Left kidney (tissue), 8 donors: ENCODE data around the gene CRYBG1. TPM values are rescaled to one million over a fixed set of nuclear protein-coding genes. Genes with fewer than 3 reads are reported as not detected.

Source experiments
- DNase-seq: peaks from one replicate; pipeline ENCODE4 v3.0.0-alpha.2; 2013
- long read RNA-seq, 8 donors: transcript quantifications; one replicate each; lab custom pipeline, GENCODE V29; 2026
- polyA plus RNA-seq: library from polyadenylated mRNA; unstranded; fragments of 120-200 nt; gene quantifications from one replicate; pipeline ENCODE4 v1.2.1, GENCODE V29; 2013; ENCODE audit not compliant: insufficient read length

The CRYBG1 gene, protein sequence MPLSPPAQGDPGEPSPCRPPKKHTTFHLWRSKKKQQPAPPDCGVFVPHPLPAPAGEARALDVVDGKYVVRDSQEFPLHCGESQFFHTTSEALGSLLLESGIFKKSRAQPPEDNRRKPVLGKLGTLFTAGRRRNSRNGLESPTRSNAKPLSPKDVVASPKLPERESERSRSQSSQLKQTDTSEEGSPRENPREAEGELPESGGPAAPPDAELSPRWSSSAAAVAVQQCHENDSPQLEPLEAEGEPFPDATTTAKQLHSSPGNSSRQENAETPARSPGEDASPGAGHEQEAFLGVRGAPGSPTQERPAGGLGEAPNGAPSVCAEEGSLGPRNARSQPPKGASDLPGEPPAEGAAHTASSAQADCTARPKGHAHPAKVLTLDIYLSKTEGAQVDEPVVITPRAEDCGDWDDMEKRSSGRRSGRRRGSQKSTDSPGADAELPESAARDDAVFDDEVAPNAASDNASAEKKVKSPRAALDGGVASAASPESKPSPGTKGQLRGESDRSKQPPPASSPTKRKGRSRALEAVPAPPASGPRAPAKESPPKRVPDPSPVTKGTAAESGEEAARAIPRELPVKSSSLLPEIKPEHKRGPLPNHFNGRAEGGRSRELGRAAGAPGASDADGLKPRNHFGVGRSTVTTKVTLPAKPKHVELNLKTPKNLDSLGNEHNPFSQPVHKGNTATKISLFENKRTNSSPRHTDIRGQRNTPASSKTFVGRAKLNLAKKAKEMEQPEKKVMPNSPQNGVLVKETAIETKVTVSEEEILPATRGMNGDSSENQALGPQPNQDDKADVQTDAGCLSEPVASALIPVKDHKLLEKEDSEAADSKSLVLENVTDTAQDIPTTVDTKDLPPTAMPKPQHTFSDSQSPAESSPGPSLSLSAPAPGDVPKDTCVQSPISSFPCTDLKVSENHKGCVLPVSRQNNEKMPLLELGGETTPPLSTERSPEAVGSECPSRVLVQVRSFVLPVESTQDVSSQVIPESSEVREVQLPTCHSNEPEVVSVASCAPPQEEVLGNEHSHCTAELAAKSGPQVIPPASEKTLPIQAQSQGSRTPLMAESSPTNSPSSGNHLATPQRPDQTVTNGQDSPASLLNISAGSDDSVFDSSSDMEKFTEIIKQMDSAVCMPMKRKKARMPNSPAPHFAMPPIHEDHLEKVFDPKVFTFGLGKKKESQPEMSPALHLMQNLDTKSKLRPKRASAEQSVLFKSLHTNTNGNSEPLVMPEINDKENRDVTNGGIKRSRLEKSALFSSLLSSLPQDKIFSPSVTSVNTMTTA (N-terminal part only)
- 32.4 TPM for polyA plus RNA-seq
- long read RNA-seq, donor 1, partial matches to known transcripts, result 11 of 11 reads
- long read RNA-seq, donor 1, other reads (novel, unspliced or antisense), result 0 of 11 reads
- long read RNA-seq, donor 2, partial matches to known transcripts, result 7 of 7 reads
- long read RNA-seq, donor 2, other reads (novel, unspliced or antisense), result 0 of 7 reads
- long read RNA-seq, donor 3, result 0 reads
- long read RNA-seq, donor 4, result 0 reads
- long read RNA-seq, donor 5, result 0 reads
- long read RNA-seq, donor 6, result 0 reads
- long read RNA-seq, donor 7, full-length matches to known transcripts, result 1 of 26 reads
- long read RNA-seq, donor 7, partial matches to known transcripts, result 5 of 26 reads
- long read RNA-seq, donor 7, other reads (novel, unspliced or antisense), result 20 of 26 reads
- long read RNA-seq, donor 8, full-length matches to known transcripts, result 1 of 1 reads
- long read RNA-seq, donor 8, partial matches to known transcripts, result 0 of 1 reads
- long read RNA-seq, donor 8, other reads (novel, unspliced or antisense), result 0 of 1 reads

DNA sequence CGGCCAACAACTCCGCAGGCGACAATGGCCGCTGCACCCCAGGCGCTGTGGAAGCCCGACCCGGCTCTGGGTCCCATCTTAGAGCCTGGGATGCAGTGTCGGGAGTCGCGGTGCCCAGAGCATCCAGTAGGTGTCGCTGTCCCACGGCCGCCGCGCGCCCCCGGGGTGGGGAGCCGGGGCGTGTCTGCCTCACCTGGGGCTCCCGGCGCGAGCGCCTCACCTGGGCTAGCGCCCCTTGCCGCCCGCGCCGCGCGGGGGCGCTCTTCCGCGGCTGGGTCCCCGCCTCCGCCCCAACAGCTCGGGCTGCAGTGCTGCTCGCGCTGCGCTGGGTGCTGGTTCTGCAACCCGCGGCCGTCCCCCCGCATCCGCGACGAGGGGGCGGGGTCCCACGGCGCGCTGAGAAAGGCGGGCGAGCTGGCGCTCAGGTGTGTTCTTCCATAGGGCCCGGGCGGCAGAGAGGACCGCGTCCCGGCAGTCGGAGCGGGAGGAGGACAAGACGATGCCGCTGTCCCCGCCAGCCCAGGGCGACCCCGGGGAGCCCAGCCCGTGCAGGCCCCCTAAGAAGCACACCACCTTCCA is at the start of gene CRYBG1:
TSS of gene CRYBG1 (plus strand) at position 308 of the 579 bp plus-strand sequence. CDS start at position 500, 192 bp downstream.
- DNase-seq, result peak; percentile 63

DNA sequence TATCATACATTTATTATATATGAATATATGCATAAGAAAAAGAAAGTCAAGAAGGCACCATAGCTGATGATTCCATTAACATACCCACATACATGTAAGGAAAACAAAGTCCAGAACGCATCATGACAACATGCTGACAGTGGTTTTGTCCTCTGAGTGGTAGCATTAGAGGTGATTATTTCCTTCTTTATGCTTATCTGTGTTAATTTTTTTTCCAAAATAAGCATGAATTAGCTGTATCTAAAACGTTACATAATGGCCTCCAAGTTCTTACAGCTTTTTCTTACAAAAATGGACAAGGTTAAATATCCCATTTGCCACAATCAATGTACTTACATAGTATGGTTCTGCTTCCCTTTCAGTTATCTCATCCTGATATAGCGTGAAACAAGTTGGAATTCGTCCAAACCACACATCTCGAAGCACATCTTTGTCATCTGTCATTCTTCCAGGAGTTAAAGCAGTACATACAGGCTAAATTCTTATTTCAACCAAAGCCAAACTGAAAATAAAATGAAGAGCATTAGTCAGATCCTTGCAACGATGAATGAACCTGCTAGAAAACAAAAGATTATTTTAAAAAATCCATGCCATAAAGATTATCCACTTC is 44.6 kb upstream of the CRYBG1 start:
- no peak for DNase-seq

DNA sequence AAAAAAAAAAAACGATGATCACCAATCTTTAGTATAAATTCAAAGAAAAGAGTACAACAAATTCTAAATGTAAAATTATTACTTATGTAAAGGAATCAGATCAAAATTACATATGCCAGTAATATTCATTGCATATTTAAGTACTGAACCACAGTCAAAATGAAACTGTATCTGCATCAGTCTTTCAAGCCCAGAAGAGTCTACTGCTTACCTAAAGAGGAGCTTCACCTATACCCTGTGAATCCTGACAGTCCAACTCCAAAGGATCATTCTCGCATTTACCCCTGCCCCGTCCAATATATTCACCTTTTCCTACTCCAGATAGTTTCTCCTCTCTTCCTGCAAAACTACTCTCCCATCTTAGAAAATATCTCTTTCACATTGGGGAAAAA is 44.1 kb upstream of the CRYBG1 start:
- no peak for DNase-seq

DNA sequence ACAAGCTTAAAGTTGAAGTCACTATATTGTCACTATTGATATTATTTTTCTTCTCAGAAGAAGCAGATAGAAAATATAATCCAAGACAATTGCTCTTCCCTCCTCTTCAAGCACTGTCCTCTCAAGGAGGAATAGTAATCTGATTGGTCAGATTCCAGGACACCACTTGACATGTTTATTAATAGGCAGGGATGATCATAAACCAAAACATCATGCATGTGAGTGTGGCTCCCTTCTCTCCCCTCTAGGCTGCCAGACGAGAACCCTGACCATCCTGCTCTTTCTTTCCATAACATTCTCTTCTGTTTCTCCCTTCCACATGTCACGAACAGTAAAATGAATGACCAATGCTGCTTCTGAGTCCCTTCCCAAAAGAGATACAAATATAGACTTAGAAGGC is 42.5 kb upstream of the CRYBG1 start:
- DNase-seq, result no peak

DNA sequence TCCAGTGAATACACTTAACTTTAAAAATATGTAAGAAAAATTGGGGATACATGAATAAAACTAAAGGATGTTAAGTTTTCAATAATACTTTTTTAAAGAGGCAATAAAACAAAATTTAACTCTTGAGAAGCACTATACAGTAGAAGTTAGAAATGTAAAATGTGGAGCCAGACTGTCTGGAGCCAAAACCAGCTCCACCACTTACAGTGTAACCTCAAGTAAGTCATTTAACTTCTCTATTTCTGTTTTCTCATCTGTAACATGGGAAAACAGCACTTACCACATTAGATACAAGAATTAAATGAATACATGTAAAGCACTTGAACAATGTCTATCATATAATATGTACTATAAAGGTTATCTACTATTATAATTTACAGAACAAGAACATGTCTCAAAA is 41.7 kb upstream of the CRYBG1 start:
- DNase-seq, result no peak

DNA sequence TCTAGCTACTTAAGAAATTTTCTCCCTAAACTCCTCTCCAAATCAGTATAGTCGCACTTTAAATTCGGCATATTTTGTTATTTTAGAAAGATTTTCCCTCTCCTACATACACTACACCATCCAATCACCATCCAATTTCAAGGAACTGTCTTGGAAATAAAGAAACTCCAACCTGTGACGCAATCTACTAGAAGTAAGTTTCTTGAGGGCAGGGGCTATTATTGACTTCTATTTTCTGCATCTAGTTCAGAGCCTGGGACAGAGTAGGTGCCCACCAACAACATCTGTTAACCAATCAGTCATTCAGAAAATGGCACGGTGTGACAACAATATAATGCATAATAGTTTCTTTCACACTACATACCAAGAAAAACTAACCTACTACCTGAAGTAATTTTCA is 38.6 kb upstream of the CRYBG1 start:
- DNase-seq, result no peak

DNA sequence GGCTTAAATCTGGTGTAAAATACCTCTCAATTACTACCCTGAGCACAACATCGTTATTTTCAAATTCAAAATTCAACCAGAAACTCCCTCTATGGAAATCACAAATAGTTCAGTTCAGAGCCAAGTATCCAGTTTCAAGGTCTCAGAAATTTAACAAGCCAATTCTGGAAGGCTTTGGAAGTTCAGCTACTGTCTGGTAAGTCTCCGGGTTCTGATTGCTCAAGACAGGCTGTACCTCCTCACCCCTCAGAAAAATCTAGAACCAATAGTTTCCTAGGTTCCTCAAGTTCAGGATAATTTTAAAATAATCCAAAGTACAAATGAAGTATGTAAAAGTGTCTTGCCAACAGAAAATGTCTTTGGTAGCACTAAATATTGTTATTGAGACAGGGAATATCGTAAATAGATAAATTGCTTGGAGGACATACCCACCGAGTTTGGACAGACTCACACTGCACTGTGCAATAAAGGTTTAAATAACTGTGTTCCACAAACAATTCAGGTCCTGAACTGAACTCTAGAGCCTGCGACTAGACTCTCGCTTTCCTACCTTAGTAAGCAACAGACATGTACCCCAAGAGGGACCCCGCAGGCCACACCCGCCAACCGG is 35.7 kb upstream of the CRYBG1 start:
- DNase-seq, result peak; percentile 3

DNA sequence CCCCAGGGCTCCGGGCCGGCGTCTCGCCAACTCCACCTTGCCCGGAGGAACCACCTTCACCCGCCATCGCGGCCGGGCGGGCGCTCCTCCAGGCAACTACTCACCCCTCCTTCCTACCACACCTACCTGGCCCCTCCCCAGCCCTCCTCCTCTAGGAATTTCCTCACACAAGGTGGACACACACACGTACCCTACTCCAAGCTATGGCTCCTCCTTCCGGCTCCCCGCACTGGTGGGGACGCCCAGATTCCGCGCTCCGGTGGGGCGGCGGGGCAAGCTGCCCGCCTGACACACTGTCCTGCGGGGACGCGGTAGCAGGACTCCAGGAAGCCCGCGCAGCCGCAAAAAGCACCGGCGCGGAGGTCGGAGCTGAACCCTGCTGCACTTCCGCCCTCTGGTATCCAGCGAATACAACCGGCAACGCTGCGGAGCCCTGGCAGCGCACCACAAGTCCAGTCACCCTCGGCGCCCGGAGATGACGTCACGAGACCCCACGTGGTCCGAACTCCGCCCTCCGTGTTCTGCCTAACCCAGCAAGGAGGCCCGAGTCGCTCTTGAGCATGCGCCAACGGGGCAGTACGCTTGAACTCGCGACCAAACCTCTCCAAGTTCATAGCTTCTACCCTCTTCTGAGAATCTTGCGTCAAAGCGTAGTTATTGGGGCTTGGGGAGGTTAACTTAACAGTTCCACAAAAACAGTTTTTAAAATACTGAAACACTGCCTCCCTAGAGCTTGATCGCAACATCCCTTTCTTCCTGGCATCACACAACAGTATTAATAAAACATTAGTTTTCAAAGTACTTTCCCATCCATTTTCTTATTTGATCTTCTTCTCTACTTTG is 35.0 kb upstream of the CRYBG1 start, which contains the start of gene ATG5:
TSS of gene ATG5 (minus strand) at position 425 of the 843 bp plus-strand sequence. CDS start 9,552 bp downstream, outside the sequence.
- peak; percentile 98 for DNase-seq

DNA sequence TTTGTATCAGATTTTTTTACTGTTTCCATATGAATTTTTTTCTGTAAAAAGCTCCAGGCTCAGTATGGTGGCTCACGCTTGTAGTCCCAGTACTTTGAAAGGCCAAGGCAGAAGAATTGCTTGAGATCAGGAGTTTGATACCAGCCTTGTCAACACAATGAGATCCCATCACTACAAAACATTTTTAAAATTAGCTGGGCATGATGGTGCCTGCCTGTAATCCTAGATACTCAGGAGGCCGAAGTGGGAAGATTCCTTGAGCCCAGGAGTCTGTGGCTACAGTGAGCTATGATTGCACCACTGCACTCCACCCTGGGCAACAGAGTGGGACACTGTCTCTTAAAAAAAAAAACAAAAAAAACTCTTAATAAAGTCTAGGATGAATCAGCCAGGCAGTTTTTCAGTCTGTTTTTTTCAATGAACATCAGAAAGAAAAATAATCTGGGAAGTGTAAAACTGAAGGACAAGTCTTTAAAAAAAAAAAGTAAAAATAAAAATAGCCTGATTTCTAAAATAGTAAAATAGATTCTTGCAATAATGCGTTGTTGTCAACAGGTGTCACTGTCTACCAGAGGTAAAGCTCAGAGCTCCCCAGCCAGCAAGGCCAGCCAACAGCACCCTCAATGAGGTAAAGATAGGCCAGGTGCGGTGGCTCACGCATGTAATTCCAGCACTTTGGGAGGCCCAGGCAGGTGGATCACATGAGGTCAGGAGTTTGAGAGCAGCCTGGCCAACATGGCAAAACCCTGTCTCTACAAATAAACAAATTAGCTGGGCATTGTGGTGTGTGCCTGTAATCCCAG is 25.7 kb upstream of the CRYBG1 start:
- peak; percentile 37 for DNase-seq

DNA sequence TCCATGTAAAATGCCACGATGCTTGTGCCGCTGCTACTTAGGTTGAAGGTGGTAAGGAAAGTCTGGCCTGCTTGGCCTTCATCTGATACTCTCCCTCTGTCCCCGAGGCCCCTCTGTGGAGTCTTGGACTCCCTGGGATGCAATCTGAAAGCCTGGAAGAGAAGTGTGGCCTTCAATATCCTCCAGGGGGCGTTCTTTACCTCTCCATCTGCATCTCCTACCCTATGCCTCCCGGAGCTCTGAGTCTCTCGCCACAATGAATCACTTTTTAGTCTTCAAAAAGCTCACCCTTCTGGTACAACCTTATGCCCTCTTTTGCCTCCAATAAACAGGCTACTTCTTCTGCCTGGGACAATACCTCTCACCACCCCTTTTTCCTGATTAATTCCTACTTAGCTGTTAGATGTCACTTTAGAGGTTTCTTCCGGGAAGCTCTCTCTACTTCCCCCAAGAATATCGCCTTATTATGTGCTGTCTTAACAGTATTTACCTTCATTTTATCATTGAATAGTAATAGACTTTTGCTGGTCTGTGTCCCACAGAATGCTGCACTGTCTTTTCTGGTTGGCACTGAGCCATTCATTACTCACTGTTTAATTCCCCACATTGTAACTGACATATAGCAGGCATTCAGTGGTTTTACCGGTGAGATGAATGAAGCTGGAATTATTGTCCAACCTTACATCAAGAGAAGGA is 21.0 kb upstream of the CRYBG1 start:
- DNase-seq, result peak; percentile 49

DNA sequence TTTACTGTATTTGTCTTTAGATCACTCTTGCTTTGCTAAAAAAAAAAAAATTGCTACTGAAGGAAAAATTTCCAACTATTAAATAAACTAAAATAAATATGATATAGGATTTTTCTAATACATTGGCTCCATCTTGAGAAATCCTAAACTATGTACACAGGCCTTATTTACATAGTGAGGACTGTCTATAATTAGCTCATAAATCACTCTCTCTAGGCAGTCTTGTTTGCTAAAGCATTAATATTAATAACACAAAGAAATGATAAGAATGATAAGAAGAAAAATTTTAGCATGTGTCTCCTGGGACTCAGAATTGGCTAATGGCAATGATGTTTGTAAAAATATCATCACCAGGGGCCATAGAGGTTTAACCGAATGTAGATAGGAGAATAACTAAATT is 13.3 kb upstream of the CRYBG1 start:
- DNase-seq, result no peak

DNA sequence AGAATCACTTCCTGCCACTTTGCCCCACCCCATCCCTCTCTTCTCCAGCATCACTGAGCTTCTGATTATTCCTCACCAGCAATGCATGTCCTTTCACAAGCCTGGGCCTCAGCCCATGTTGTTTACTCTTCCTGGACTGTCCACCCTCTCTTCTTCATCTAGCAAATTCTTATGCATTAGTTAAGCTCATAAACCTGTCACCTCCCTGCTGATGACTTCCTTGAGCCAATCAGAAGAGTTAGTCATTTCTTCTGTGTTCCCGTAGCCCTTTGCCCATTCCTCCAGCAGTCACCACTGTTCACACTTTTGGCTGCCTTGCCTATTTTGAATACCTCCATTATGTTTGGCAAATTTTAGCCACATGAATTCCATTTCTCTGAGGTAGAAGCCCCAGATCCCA is 4.1 kb upstream of the CRYBG1 start:
- DNase-seq, result no peak

DNA sequence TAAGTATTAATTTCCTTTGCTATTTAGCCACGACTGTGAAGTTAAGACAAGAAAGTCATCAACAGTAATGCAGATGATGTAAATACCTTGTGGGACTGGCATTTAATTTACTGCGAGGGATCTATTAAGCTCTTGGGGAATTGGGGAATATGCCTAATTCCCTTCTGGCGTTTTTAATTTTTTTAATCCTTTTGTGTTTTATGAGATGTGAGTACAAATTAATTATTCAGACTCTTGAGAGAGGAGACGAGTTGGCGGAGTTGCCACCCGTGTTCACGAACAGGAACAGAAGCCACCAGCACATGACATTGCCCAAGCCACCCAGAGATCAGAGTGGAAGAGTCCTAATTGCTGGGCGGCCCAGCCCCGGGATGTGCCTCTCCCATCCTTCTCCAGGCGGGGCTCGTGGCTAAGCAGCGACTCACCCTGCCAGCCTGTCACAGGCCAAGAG is 533 bp upstream of the CRYBG1 start:
- DNase-seq, result no peak

DNA sequence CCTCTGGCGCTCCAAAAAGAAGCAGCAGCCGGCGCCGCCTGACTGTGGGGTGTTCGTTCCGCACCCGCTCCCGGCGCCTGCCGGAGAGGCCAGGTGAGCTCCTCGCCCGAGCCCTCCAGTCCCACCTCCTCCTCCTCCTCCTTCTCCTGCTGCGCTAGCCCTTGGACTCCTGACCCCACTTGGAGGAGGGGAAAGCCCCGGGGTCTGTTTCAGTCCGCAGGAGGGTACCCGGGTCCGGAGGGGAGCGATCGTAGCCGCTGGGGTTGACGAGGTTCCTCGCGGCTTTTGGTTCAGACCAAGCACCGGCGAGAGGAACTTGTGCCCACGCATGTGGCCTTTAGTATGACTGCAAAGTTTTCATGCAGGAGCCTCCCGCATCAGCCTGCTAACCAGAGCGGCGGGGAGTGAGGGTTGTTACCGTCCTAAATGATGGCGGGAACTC is 493 bp downstream of the CRYBG1 start:
- peak; percentile 13 for DNase-seq

DNA sequence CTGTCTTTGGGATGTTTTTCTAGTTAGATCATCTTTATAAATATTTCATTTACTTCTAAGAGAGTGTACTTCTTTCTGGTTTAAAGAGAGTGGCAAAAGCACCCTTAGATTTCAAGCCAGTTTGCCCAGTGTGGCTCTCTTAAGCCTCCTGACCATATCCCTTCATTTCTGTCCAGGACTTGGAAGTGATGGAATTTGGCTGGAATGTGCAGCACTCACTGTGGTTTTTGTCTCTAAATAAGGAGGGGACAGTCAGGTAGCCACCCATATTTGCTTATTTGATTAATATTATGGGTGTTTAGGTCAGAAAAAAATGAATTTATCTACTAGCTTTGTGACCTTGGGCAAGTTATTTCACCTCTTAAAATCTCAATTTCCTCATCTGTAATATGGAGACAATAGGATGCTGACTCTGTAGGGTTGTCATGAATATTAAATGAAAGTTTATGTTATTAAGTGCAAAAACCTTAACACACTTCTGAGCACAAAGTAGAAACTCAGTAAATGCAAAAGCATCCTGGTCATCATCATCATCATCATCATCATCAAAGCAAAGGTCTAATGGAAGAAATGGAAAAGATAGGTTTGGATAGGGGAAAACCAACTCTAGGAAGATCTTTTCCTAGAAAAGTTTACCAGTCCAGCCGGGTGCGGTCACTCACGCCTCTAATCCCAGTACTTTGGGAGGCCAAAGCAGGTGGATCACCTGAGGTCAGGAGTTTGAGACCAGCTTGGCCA is 3.1 kb downstream of the CRYBG1 start:
- DNase-seq, result no peak

DNA sequence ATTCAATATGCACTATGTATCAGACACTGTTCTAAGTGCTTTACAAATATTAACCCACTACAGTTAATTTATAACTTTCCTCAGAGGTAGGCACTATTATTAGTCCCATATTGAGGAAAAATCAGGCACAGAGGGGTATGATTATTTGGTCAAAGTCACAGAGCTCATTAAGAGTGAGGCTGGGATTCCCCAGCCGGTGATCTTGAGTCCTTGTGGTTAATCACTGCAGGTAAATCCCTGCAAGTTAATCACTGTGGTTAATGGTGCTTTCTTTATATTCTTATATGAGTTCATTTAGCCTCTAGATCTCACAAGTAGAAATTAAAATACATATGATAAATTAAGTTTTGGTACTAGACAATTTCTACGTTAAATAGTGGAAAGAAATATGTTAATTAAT is 9.2 kb downstream of the CRYBG1 start:
- no peak for DNase-seq
